Muscle layer of duodenum (tissue), 2 donors: ENCODE data around the gene TUBD1.
"Not testable (repeated sequence)": the region's sequence is repeated elsewhere in the genome, so short reads cannot be mapped to it uniquely, and the experiment has no call there.

Experiments
- H3K27ac ChIP-seq: one replicate; pipeline ENCODE4 v1.7.0; 2013; ENCODE audit warnings: mild to moderate bottlenecking, low read length
- H3K27me3 ChIP-seq: one replicate; pipeline ENCODE4 v1.7.0; 2013; ENCODE audit warnings: low read depth, mild to moderate bottlenecking, control low read depth, low read length
- H3K36me3 ChIP-seq, 2 donors: one replicate each; pipeline ENCODE4 v1.7.0; 2013; ENCODE audit warnings: low read length in 2 of 2, control low read depth in 1 of 2, mild to moderate bottlenecking in 1 of 2; ENCODE audit not compliant: insufficient read depth in 2 of 2, control insufficient read depth in 1 of 2
- H3K4me1 ChIP-seq, 2 donors: one replicate each; pipeline ENCODE4 v1.7.0; 2013; ENCODE audit warnings: low read length in 2 of 2, mild to moderate bottlenecking in 2 of 2, control low read depth in 1 of 2, moderate library complexity in 1 of 2; ENCODE audit not compliant: insufficient read depth in 2 of 2, control insufficient read depth in 1 of 2
- H3K4me3 ChIP-seq, 2 donors: one replicate each; pipeline ENCODE4 v1.7.0; 2013; ENCODE audit warnings: low read length in 2 of 2, low read depth in 1 of 2, mild to moderate bottlenecking in 1 of 2
- H3K9me3 ChIP-seq, 2 donors: one replicate each; pipeline ENCODE4 v1.7.0; 2013; ENCODE audit warnings: low read length in 2 of 2, control low read depth in 1 of 2, mild to moderate bottlenecking in 1 of 2; ENCODE audit not compliant: control insufficient read depth in 1 of 2
- donor health status: healthy.

TUBD1 gene, protein sequence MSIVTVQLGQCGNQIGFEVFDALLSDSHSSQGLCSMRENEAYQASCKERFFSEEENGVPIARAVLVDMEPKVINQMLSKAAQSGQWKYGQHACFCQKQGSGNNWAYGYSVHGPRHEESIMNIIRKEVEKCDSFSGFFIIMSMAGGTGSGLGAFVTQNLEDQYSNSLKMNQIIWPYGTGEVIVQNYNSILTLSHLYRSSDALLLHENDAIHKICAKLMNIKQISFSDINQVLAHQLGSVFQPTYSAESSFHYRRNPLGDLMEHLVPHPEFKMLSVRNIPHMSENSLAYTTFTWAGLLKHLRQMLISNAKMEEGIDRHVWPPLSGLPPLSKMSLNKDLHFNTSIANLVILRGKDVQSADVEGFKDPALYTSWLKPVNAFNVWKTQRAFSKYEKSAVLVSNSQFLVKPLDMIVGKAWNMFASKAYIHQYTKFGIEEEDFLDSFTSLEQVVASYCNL

DNA sequence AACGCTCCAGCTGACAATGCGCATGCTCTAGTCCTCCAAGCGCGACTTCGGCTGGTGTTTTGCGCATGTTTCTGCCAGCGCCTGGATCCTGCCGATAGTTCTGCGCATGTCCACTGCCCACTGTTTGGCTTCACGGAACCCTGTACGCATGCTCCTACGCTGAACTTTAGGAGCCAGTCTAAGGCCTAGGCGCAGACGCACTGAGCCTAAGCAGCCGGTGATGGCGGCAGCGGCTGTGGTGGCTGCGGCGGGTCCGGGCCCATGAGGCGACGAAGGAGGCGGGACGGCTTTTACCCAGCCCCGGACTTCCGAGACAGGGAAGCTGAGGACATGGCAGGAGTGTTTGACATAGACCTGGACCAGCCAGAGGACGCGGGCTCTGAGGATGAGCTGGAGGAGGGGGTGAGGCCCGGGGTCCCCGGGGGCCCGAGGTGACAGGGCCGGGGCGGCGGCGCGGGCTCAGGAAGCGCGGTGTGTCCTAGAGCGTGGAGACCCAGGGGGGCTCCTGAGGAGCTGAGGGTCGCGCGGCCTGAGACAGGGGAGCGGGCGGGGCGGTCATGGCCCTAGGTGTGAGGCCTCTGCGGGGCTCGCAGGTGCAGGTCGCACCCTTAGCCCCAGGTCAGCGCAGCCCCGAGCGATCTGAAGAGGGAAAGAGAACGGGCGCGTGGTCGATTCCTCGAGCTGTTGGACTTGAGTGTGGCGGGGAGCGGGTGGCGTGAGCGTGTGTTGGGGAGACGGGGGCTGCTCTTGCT is at the start of gene TUBD1, which contains the start of gene RPS6KB1:
Gene TUBD1, minus strand, starts transcription at position 20 of the 752 bp plus-strand sequence. CDS start 1,941 bp downstream, outside the sequence.
Gene RPS6KB1, plus strand, starts transcription at position 198 of the 752 bp plus-strand sequence. Its CDS starts 64 bp downstream, at position 262.
- peaks cover 3 to 5% of the 10 kb centered on the region in 2 donors for H3K36me3 ChIP-seq
- H3K27me3 ChIP-seq = no peaks in the 10 kb centered on the region
- peak within 1 kb of the TSS; percentile 84 to 94 for H3K4me3 ChIP-seq
- H3K27ac ChIP-seq = peak within 1 kb of the TSS; percentile 77
- H3K9me3 ChIP-seq = no peaks in the 10 kb centered on the region
- H3K4me1 ChIP-seq = peaks cover 4 to 11% of the 10 kb centered on the region in 2 donors

DNA sequence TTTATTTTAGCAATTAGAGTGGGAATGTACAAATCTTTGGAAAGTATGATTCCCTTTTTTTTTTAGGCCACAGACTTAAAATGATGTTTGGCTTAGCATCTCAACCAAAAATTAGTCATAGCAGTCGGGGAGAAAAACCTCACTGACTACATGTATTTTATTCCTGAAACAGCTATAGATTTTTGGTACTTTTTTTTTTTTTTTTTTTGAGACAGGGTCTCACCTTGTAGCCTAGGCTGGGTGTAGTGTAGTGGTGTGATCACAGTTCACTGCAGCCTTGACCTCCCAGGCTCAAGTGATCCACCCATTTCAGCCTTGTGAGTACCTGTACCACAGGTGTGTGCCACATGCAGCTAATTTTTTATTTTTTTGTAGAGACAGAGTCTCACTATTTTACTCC is 48.4 kb upstream of the TUBD1 start:
- no peaks in the 10 kb centered on the region for H3K27me3 ChIP-seq
- peaks cover 21 to 39% of the 10 kb centered on the region in 2 donors for H3K36me3 ChIP-seq
- H3K9me3 ChIP-seq = no peaks in the 10 kb centered on the region
- H3K4me1 ChIP-seq = no peaks in the 10 kb centered on the region
- H3K4me3 ChIP-seq = no peak overlapping the region
- no peak overlapping the region for H3K27ac ChIP-seq

DNA sequence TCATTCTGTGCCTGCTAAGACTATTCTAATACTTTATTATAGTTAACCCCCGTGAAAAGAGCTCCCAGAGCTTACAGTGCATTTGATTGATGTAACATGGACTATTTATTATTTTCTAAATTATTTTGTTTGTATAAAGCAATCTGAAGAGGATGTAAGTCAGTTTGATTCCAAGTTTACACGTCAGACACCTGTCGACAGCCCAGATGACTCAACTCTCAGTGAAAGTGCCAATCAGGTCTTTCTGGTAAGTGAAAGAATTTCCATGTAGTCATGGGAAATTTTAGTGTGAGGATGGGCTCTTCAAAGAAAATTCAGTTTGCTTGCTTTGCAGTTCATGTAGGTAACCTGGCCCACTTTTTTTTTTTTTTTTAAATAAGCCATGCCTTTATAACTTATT is 48.0 kb upstream of the TUBD1 start:
- not testable (repeated sequence) for H3K4me1 ChIP-seq, H3K4me3 ChIP-seq, H3K9me3 ChIP-seq, H3K27me3 ChIP-seq, H3K27ac ChIP-seq
- H3K36me3 ChIP-seq = peaks cover 22 to 40% of the 10 kb centered on the region in 2 donors

DNA sequence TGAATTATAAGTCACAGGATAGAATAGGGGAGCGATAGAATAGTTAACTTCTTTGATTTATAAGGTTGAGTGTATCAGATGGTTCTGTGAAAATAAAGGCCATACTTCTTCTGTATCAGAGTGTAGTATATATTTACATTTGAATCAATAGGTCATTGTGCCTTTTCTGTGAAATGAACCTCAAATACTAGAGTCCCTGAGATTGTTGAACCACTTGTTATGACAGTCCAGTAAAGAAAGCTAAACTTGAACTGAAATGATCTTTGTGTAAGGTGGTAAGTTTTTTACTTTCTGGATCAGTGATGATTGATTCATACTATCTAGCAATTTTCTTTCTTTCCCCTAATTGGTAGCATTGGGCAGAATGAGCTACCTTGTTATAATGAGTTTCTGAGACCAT is 40.6 kb upstream of the TUBD1 start:
- H3K36me3 ChIP-seq = peaks cover 22 to 68% of the 10 kb centered on the region in 2 donors
- not testable (repeated sequence) for H3K4me1 ChIP-seq, H3K27me3 ChIP-seq, H3K4me3 ChIP-seq, H3K9me3 ChIP-seq, H3K27ac ChIP-seq

DNA sequence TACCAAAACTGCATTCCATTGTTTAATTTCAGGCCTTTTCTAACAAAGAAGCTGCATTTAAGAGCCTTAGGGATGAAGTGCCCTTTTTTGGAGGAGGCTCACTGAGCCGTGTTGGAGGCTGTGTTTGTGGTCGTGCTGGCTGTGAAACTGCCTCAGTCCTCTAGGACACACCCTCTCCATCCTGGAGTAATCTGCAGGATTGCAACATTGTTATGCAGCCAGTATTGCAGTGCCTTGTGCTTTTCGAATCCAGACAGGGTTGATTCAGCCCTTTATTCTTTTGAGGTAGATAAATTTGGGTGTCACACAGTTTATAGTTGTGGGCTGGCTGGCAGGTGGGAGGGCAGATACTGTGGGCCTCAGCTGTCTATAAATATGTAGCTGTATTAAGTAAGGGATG is 38.0 kb upstream of the TUBD1 start:
- H3K27me3 ChIP-seq, H3K4me1 ChIP-seq, H3K27ac ChIP-seq, H3K4me3 ChIP-seq, H3K9me3 ChIP-seq: not testable (repeated sequence)
- peaks cover 11 to 66% of the 10 kb centered on the region in 2 donors for H3K36me3 ChIP-seq

DNA sequence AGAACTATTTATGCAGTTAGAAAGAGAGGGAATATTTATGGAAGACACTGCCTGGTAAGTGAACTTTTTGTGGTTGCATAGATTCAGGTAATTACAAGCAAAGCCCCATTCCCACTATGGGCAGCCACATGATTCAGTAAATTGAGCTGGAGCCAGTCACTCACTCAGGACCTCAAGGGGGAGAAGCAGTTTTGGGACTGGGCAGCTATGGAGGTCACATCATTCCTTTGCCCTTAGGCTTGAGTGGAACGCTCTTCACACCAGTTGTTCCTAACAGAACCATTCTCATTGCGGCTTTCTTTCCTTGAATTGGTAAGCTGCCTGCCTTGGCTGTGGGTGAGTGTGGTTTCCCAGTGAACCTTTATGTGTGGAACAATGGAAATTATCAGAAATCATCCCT is 37.4 kb upstream of the TUBD1 start:
- not testable (repeated sequence) for H3K27me3 ChIP-seq, H3K27ac ChIP-seq, H3K4me1 ChIP-seq, H3K4me3 ChIP-seq, H3K9me3 ChIP-seq
- H3K36me3 ChIP-seq = peaks cover 11 to 68% of the 10 kb centered on the region in 2 donors

DNA sequence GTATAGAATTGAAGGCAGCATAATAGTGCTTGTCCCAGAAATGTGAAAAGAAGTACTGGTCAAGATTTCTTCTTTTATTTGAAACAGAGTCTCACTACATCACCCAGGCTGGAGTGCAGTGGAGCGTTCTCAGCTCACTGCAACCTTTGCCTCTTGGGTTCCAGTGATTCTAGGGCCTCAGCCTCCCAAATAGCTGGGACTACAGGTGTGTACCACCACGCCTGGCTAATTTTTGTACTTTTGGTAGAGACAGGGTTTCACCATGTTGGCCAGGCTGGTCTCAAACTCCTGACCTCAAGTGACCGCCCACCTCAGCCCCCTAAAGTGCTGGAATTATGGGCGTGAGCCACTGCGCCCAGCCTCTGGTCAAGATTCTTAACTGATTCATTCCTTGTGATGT is 27.9 kb upstream of the TUBD1 start:
- H3K9me3 ChIP-seq, H3K4me1 ChIP-seq: not testable (repeated sequence)

DNA sequence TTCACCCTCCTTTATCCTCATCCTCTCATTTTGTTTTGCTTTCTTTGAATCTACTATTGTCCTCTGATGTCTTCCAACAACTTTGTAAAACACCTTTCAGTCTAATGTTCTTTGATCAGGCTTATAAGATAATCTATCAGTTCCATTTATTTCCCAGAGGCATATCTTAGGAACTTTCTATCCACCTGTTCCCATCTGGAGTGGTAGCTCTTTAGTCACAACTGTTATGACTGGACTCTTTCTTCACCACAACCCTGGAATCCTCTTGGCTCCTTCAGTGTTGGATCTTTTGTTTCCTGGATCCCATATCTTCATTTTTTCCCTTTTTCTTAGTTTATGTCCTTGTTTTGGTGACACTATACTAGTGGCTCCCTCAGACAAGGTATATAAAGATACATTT is 23.7 kb upstream of the TUBD1 start:
- Histone ChIP-seq H3K4me1 (no peaks in the 10 kb centered on the region), H3K27ac (no peak overlapping the region), H3K27me3 (no peaks in the 10 kb centered on the region), H3K4me3 (no peak overlapping the region), H3K36me3 (peaks cover 31 to 50% of the 10 kb centered on the region in 2 donors), H3K9me3 (no peaks in the 10 kb centered on the region)

More for the DNA sequence above, 27.9 kb upstream of the TUBD1 start:
- not testable (repeated sequence) for H3K27ac ChIP-seq, H3K4me3 ChIP-seq, H3K27me3 ChIP-seq
- peaks cover 23 to 34% of the 10 kb centered on the region in 2 donors for H3K36me3 ChIP-seq

DNA sequence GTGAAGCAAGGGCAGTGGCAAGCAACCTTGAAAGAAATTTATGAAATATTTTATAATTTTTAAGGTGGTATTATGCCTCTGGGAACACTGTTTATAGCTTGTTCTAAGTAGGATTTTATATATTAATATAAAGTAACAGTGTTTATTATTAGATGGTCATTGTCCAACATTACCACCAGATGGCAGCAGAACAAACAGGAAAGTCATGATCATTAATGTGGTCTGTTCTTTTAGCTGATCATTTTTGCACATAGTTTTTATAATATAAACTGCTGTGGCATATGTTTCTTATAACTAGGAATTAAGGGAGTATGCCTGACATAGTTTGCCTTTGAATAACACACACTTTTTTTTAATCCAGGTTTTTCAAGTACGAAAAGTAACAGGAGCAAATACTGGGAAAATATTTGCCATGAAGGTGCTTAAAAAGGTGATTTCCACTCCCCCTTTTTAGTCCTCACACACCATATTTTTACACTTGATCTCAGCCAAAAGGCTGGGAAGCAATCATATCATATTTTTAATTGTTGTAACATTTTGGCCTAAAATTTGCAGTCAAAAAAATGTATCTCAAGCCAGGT is 21.6 kb upstream of the TUBD1 start:
- H3K4me1 ChIP-seq = no peaks in the 10 kb centered on the region
- no peaks in the 10 kb centered on the region for H3K27me3 ChIP-seq
- H3K36me3 ChIP-seq = peaks cover 16 to 32% of the 10 kb centered on the region in 2 donors
- H3K4me3 ChIP-seq = no peak overlapping the region
- H3K27ac ChIP-seq = no peak overlapping the region
- no peaks in the 10 kb centered on the region for H3K9me3 ChIP-seq

DNA sequence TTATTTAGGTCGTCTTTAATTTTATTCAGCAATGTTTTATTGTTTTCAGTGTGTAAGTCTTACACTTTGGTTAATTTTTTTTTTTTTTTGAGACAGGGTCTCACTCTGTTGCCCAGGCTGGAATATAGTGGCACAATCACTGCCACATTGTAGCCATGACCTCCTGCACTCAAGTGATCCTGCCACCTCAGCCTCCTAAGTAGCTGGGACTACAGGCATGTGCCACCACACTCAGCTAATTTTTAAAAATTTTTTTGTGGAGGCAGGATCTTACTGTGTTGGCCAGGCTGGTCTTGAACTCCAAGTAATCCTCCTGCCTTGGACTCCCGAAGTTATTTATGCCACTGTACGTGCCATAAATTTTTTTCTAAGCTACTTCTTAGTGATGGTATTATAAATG is 14.7 kb upstream of the TUBD1 start:
- Histone ChIP-seq H3K9me3 (no peaks in the 10 kb centered on the region), H3K36me3 (peaks cover under 1 to 10% of the 10 kb centered on the region in 2 donors), H3K27ac (no peak overlapping the region), H3K27me3 (no peaks in the 10 kb centered on the region), H3K4me1 (no peaks in the 10 kb centered on the region), H3K4me3 (no peak overlapping the region)

DNA sequence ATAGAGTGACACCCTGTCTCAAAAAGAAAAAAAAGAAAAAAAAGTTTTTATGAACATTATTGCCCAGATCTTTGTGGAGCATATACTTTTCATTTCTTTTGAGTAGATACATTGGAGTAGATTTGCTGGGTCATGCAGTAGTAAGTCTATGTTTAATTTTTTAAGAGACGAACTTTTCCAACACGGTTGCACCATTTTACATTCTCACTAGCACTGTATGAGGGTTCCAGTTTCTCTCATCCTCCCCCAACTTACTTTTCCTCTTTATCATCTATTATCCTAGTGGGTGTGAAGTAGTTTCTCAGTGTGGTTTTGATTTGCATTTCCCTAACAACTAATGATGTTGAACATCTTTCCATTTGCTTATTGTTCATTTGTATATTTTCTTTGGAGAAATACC is 10.7 kb upstream of the TUBD1 start:
- H3K36me3 ChIP-seq = peaks cover 0 to 3% of the 10 kb centered on the region in 2 donors
- no peaks in the 10 kb centered on the region for H3K27me3 ChIP-seq
- no peaks in the 10 kb centered on the region for H3K4me1 ChIP-seq
- no peak overlapping the region for H3K27ac ChIP-seq
- H3K4me3 ChIP-seq = no peak overlapping the region
- no peaks in the 10 kb centered on the region for H3K9me3 ChIP-seq
